B cell (primary cell): ENCODE data around the gene WRAP73. TPM values are rescaled to one million over a fixed set of nuclear protein-coding genes. Genes with fewer than 3 reads are reported as not detected.
A peak's percentile ranks its signal among the peaks of the same experiment; 100 is the strongest.

Source experiments
- ATAC-seq: fragments of 200-7000 bp; cut with Tn5 transposase; one replicate; pipeline ENCODE4 v1.10.0; 2021; ENCODE audit warnings: low read depth, mild to moderate bottlenecking, moderate number of reproducible peaks, moderate library complexity
- CTCF ChIA-PET: fragments of 350-600 bp; sonication (Branson Sonifier 250); formaldehyde crosslinking; loops from one replicate; lab custom pipeline; 2021; ENCODE audit warnings: antibody characterized with exemption, inconsistent platforms; lab: Charles Lee
- POLR2A ChIA-PET: fragments of 350-600 bp; sonication (Branson Sonifier 250); formaldehyde crosslinking; loops from one replicate; lab custom pipeline; 2021; ENCODE audit warnings: antibody characterized with exemption; lab: Charles Lee
- DNase-seq: peaks from one replicate; pipeline ENCODE4 v3.0.0; 2013
- H2AFZ ChIP-seq: 2 replicates; pipeline ENCODE4 v1.6.1; 2012; ENCODE audit warnings: mild to moderate bottlenecking, low read depth, low read length; ENCODE audit not compliant: insufficient read depth, poor library complexity, severe bottlenecking
- H3K27ac ChIP-seq, 2 donors: 1 replicate in 1 of 2; 2 replicates in 1 of 2; pipeline ENCODE4 v1.5.1; 2012 to 2013; ENCODE audit warnings: low read length in 2 of 2, mild to moderate bottlenecking in 2 of 2, moderate library complexity in 1 of 2
- H3K27me3 ChIP-seq, 4 experiments: fragments of 200-600 bp in 1 of 4; sonication (generic) in 1 of 4; replicated peaks in 1 of 4; 1 replicate in 2 of 4; 2 replicates in 2 of 4; pipeline versions ENCODE4 v1.6.1 to v1.7.0; 2013 to 2016; ENCODE audit warnings: low read length in 3 of 4, mild to moderate bottlenecking in 2 of 4, mixed read lengths in 1 of 4, moderate library complexity in 1 of 4; ENCODE audit not compliant: insufficient read depth in 4 of 4, control insufficient read depth in 3 of 4; ENCODE audit errors: control extremely low read depth in 1 of 4
- H3K36me3 ChIP-seq, 2 experiments: replicated peaks in 1 of 2; 1 replicate in 1 of 2; 2 replicates in 1 of 2; pipeline versions ENCODE4 v1.6.1 to v1.7.1; 2013; ENCODE audit warnings: low read length in 1 of 2; ENCODE audit not compliant: insufficient read depth in 2 of 2, control insufficient read depth in 1 of 2; ENCODE audit errors: control extremely low read depth in 1 of 2, extremely low read depth in 1 of 2
- H3K4me1 ChIP-seq, 2 donors: fragments of 200-600 bp in 1 of 2; sonication (generic) in 1 of 2; 1 replicate in 1 of 2; 2 replicates in 1 of 2; pipeline versions ENCODE4 v1.5.1 to v1.6.1; 2013 to 2017; ENCODE audit warnings: low read length in 2 of 2; ENCODE audit not compliant: control insufficient read depth in 2 of 2, insufficient read depth in 2 of 2
- H3K4me2 ChIP-seq: replicated peaks from 2 replicates; pipeline ENCODE3; 2012; ENCODE audit warnings: mild to moderate bottlenecking, low read depth, low read length; ENCODE audit not compliant: poor library complexity, severe bottlenecking
- H3K4me3 ChIP-seq, 5 experiments: fragments of 200-600 bp in 1 of 5; sonication (generic) in 1 of 5; 1 replicate in 3 of 5; 2 replicates in 2 of 5; pipeline versions ENCODE4 v1.5.1 to v1.7.0; 2011 to 2016; ENCODE audit warnings: low read length in 4 of 5, mild to moderate bottlenecking in 4 of 5, low read depth in 2 of 5, control low read depth in 1 of 5, moderate library complexity in 1 of 5; ENCODE audit not compliant: insufficient read depth in 1 of 5; ENCODE audit errors: control extremely low read depth in 1 of 5, extremely low read depth in 1 of 5
- H3K79me2 ChIP-seq: fragments of 200-600 bp; sonication (generic); one replicate; pipeline ENCODE4 v1.6.0; 2016; ENCODE audit warnings: low read length; ENCODE audit not compliant: control insufficient read depth, insufficient read depth
- H3K9ac ChIP-seq: fragments of 200-600 bp; sonication (generic); 2 replicates; pipeline ENCODE4 v1.6.1; 2017; ENCODE audit warnings: mild to moderate bottlenecking, low read length, moderate library complexity
- H3K9me3 ChIP-seq, 3 donors: one replicate each; pipeline versions ENCODE4 v1.6.1 to v1.7.1; 2013; ENCODE audit warnings: low read length in 2 of 3; ENCODE audit not compliant: control insufficient read depth in 2 of 3, insufficient read depth in 1 of 3; ENCODE audit errors: control extremely low read depth in 1 of 3
- H4K20me1 ChIP-seq: 2 replicates; pipeline ENCODE4 v1.6.0; 2012; ENCODE audit warnings: mild to moderate bottlenecking, low read length; ENCODE audit not compliant: insufficient read depth, control insufficient read depth, poor library complexity, severe bottlenecking
- H3K27ac Mint-ChIP-seq: one replicate; pipeline ENCODE4 v1.8.0; 2021; ENCODE audit warnings: mixed read lengths
- H3K27me3 Mint-ChIP-seq: one replicate; pipeline ENCODE4 v1.8.0; 2021; ENCODE audit warnings: mixed read lengths
- H3K4me1 Mint-ChIP-seq: one replicate; pipeline ENCODE4 v1.8.0; 2021; ENCODE audit warnings: mixed read lengths
- H3K4me3 Mint-ChIP-seq: one replicate; pipeline ENCODE4 v1.8.0; 2021; ENCODE audit warnings: mixed read lengths
- H3K9me3 Mint-ChIP-seq: one replicate; pipeline ENCODE4 v1.8.0; 2022; ENCODE audit warnings: mixed read lengths; ENCODE audit not compliant: insufficient read depth
- EZH2 ChIP-seq: IDR thresholded peaks from 2 replicates; pipeline ENCODE4 v1.6.1; 2012; ENCODE audit warnings: borderline replicate concordance, low read depth, mild to moderate bottlenecking, moderate library complexity, low read length; ENCODE audit not compliant: insufficient read depth, poor library complexity, severe bottlenecking
- WGBS: methylation state at CpG from one replicate; pipeline ENCODE4 v1.1.5; 2013; ENCODE audit warnings: missing lambda C conversion rate; ENCODE audit not compliant: insufficient coverage; 5-methylcytosine and 5-hydroxymethylcytosine counted together
- intact Hi-C: fragments of 100-400 bp; cut with micrococcal nuclease; formaldehyde crosslinking; loops from one replicate; pipeline ENCODE4 v1.10.0; 2022
- polyA plus RNA-seq: library from polyadenylated mRNA; depleted of rRNA; stranded (reverse); fragments of >200 nt; gene quantifications from 2 replicates; pipeline ENCODE4 v1.2.3, GENCODE V29; 2012
- total RNA-seq, 2 donors: library from RNA; stranded (reverse); fragments of 120-200 nt in 1 of 2; gene quantifications; 1 replicate in 1 of 2; 2 replicates in 1 of 2; pipeline versions ENCODE4 v1.2.3 to v1.2.4, GENCODE V29; 2013 to 2022
- TF ChIP-seq, protein P1 (sequence below): fragments of 200-600 bp; IDR thresholded peaks from one replicate; pipeline ENCODE4 v1.8.0; 2022; ENCODE audit warnings: antibody characterized with exemption, mild to moderate bottlenecking

WRAP73 gene
- total and polyA plus RNA-seq, 2 donors (not counting 1 experiment from before 2014, with no cell fraction given), result 37.1 to 68.5 TPM

DNA sequence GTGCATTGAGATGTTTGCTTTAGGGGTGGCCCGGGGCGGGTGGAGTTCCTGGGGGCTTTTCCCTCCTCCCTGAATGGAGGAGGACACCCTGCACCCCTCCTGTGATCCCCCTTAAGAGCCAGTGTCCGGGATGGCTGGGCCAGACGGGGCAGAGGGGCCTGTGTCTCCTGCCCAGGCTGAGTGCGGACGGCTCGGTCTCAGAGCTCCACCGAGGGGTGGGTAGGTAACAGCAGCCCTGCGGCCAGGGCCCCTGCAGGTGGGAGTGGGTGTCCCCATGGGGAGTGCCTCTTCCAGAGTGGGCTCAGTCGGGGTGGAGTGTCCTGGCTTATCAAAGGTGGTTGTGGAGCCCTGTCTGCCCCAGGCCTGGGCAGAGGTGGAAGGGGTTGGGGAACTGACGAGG is 25.5 kb upstream of the WRAP73 start:
- H3K9me3 ChIP-seq, result peaks cover 0 to 7% (median 0%) of the 10 kb centered on the region in 3 donors
- H3K4me2 ChIP-seq, result no peak overlapping the region
- H3K79me2 ChIP-seq, result no peaks in the 10 kb centered on the region
- Mint-ChIP-seq H3K27me3 (no peaks in the 10 kb centered on the region), H3K27ac (peak overlapping the region; percentile 68), H3K4me1 (peaks cover 74% of the 10 kb centered on the region), H3K9me3 (no peaks in the 10 kb centered on the region), H3K4me3 (no peak overlapping the region)
- H3K4me1 ChIP-seq, result peaks cover 52 to 76% of the 10 kb centered on the region in 2 donors
- intact Hi-C loops, result no loop called here
- POLR2A ChIA-PET, result no interaction called here
- H3K27ac ChIP-seq, result no peak overlapping the region
- H3K36me3 ChIP-seq, result no peaks in the 10 kb centered on the region
- H3K27me3 ChIP-seq, result peaks cover 0 to 3% (median 0%) of the 10 kb centered on the region in 4 experiments
- H3K9ac ChIP-seq, result no peak overlapping the region
- ATAC-seq (no peak), DNase-seq (no peak)
- 90% methylated on average over 11 of the region's 11 CpGs for WGBS
- no peak overlapping the region for H2AFZ ChIP-seq
- CTCF ChIA-PET, result no interaction called here
- no peaks in the 10 kb centered on the region for H4K20me1 ChIP-seq
- no peak overlapping the region for H3K4me3 ChIP-seq
- TF ChIP-seq, protein P1, sequence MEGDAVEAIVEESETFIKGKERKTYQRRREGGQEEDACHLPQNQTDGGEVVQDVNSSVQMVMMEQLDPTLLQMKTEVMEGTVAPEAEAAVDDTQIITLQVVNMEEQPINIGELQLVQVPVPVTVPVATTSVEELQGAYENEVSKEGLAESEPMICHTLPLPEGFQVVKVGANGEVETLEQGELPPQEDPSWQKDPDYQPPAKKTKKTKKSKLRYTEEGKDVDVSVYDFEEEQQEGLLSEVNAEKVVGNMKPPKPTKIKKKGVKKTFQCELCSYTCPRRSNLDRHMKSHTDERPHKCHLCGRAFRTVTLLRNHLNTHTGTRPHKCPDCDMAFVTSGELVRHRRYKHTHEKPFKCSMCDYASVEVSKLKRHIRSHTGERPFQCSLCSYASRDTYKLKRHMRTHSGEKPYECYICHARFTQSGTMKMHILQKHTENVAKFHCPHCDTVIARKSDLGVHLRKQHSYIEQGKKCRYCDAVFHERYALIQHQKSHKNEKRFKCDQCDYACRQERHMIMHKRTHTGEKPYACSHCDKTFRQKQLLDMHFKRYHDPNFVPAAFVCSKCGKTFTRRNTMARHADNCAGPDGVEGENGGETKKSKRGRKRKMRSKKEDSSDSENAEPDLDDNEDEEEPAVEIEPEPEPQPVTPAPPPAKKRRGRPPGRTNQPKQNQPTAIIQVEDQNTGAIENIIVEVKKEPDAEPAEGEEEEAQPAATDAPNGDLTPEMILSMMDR, result no peak
- no peak for TF ChIP-seq EZH2

DNA sequence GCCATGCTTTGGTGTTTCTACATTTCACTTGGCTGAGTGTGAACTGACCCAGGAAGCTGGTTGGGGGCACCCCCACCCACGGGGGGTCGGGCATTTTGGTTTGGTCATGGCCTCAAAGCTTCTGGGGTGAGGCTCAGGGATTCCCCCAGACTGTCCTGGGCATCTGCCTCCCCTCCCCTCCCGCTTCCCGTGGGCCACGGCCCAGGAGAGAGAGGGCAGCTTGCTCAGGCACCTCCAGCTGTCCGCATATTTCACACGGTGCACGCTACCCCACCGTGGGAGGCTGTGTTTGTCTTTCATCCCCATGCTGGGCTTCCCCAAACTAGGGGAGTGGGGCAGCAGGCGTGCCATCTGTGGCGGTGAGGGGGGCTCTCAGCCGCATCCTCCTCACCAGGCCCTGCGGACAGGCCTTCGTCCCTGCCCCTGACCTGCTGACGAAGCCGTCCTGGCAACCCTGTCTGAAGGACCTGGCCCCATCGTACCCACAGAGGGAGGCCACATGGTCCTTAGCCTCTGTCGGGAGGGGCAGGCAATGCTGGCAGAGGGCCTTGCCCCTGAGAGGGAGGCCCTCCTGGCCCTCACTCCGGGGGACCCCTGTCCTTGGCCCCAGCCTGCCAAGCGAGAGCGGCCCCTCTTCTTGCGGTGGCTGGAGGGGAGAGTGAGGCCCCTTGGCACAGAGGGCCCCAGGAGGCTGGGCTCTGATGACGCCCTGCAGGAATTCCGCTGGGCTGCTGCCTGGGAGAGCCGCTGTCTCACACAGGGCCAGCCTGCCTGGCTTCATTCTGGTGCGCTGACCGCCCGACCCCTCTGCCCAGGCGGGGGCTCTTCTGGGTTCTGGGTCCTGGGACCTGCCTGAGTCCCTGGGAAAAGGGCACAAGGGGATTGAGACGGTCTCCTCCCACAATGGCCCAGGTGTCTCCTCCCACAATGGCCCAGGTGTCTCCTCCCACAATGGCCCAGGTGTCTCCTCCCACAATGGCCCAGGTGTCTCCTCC is 24.5 kb upstream of the WRAP73 start:
- Mint-ChIP-seq H3K27ac (peak overlapping the region; percentile 80), H3K4me3 (peak overlapping the region; percentile 84), H3K27me3 (no peaks in the 10 kb centered on the region), H3K9me3 (no peaks in the 10 kb centered on the region), H3K4me1 (peaks cover 63% of the 10 kb centered on the region)
- H3K9me3 ChIP-seq, result no peaks in the 10 kb centered on the region
- DNase-seq (no peak), ATAC-seq (no peak)
- H3K27me3 ChIP-seq, result peaks cover 0 to 3% (median 0%) of the 10 kb centered on the region in 4 experiments
- no peaks in the 10 kb centered on the region for H3K36me3 ChIP-seq
- TF ChIP-seq, protein P1, result no peak
- TF ChIP-seq EZH2, result no peak
- H2AFZ ChIP-seq, result no peak overlapping the region
- peak overlapping the region in 1 of 2 donors; percentile 43 for H3K27ac ChIP-seq
- H3K4me1 ChIP-seq, result peaks cover 51 to 66% of the 10 kb centered on the region in 2 donors
- WGBS, result 79% methylated on average over 29 of the region's 30 CpGs
- intact Hi-C loops, result no loop called here
- H3K79me2 ChIP-seq, result no peaks in the 10 kb centered on the region
- peak overlapping the region; percentile 68 for H3K4me2 ChIP-seq
- CTCF ChIA-PET, result interaction anchor here (1.5 to 2.0 kb wide), 3 partner anchors 21 to 28 kb away, joined by 4 to 6 read pairs (median 4); partner anchors contain the start of gene WRAP73
- POLR2A ChIA-PET, result no interaction called here
- H3K4me3 ChIP-seq, result no peak overlapping the region
- H3K9ac ChIP-seq, result no peak overlapping the region
- H4K20me1 ChIP-seq, result no peaks in the 10 kb centered on the region
